HEK293 (cell line): ENCODE measurements around the gene ZNF664.

Experiments used
- CTCF ChIA-PET: fragments of 350-600 bp; formaldehyde crosslinking; extraction: SDS; loops from one replicate; lab custom pipeline; 2021; ENCODE audit warnings: antibody characterized with exemption; lab: Yijun Ruan, JAX
- POLR2A ChIA-PET: fragments of 300-600 bp; formaldehyde crosslinking; extraction: SDS; loops from one replicate; lab custom pipeline; 2020; ENCODE audit warnings: antibody characterized with exemption, inconsistent platforms; lab: Yijun Ruan, JAX
- H3K27ac ChIP-seq: fragments of 200-500 bp; sonication (Bioruptor generic); 2 replicates; pipeline ENCODE4 v1.5.1; 2014; ENCODE audit warnings: low read depth, low read length, control low read depth, inconsistent platforms; ENCODE audit errors: extremely low read depth
- H3K36me3 ChIP-seq, 2 experiments: fragments of 200-500 bp in 1 of 2; sonication (Bioruptor generic) in 1 of 2; 1 replicate in 1 of 2; 2 replicates in 1 of 2; pipeline ENCODE4 v1.5.1; 2014 to 2017; ENCODE audit warnings: inconsistent platforms in 2 of 2, low read length in 2 of 2; ENCODE audit not compliant: control insufficient read depth in 2 of 2, insufficient read depth in 1 of 2
- H3K4me1 ChIP-seq: fragments of 200-500 bp; sonication (Bioruptor generic); 2 replicates; pipeline ENCODE4 v1.5.1; 2014; ENCODE audit warnings: mild to moderate bottlenecking, low read length, inconsistent platforms; ENCODE audit not compliant: control insufficient read depth, insufficient read depth
- H3K4me3 ChIP-seq: 2 replicates; pipeline ENCODE4 v1.5.1; 2011; ENCODE audit warnings: low read depth, mild to moderate bottlenecking, control low read depth, low read length, moderate library complexity
- H3K9me3 ChIP-seq: fragments of 200-500 bp; sonication (Bioruptor generic); 2 replicates; pipeline ENCODE4 v1.5.1; 2014; ENCODE audit warnings: low read depth, low read length, inconsistent platforms; ENCODE audit not compliant: control insufficient read depth, insufficient read depth
- HOXC10 ChIP-seq: sonication (generic); formaldehyde crosslinking; IDR thresholded peaks from 2 replicates; pipeline ENCODE4 v1.8.1; 2023; ENCODE audit warnings: mild to moderate bottlenecking, missing genetic modification reagents
- TCF7L2 ChIP-seq: IDR thresholded peaks from 2 replicates; pipeline ENCODE4 v1.6.1; 2011; ENCODE audit warnings: low read depth, mild to moderate bottlenecking, inconsistent platforms, low read length, moderate library complexity, borderline replicate concordance
- YY1 ChIP-seq: fragments of 450-650 bp; formaldehyde crosslinking; IDR thresholded peaks from 2 replicates; pipeline ENCODE4 v1.5.1; 2018; ENCODE audit warnings: missing biosample characterization, missing genetic modification characterization
- ZNF148 ChIP-seq: fragments of 450-650 bp; formaldehyde crosslinking; IDR thresholded peaks from 2 replicates; pipeline ENCODE4 v1.5.0; 2017; ENCODE audit warnings: missing biosample characterization, missing genetic modification characterization, borderline replicate concordance
- ZNF19 ChIP-seq: fragments of 450-650 bp; formaldehyde crosslinking; IDR thresholded peaks from 2 replicates; pipeline ENCODE4; 2016; ENCODE audit warnings: missing biosample characterization, missing genetic modification characterization, low read depth
- ZNF223 ChIP-seq: fragments of 450-650 bp; formaldehyde crosslinking; IDR thresholded peaks from 2 replicates; pipeline ENCODE4 v1.5.1; 2016; ENCODE audit warnings: missing biosample characterization, missing genetic modification characterization
- ZNF24 ChIP-seq: fragments of 450-650 bp; formaldehyde crosslinking; IDR thresholded peaks from 2 replicates; pipeline ENCODE4 v1.5.1; 2016; ENCODE audit warnings: missing biosample characterization, missing genetic modification characterization
- ZNF391 ChIP-seq: fragments of 450-650 bp; formaldehyde crosslinking; IDR thresholded peaks from 2 replicates; pipeline ENCODE4 v1.5.1; 2016; ENCODE audit warnings: low read depth, missing biosample characterization, missing genetic modification characterization, borderline replicate concordance
- ZNF423 ChIP-seq: fragments of 450-650 bp; formaldehyde crosslinking; IDR thresholded peaks from 2 replicates; pipeline ENCODE4 v1.5.1; 2016; ENCODE audit warnings: missing biosample characterization, missing genetic modification characterization
- ZNF600 ChIP-seq: fragments of 450-650 bp; formaldehyde crosslinking; IDR thresholded peaks from 2 replicates; pipeline ENCODE4 v1.5.1; 2016; ENCODE audit warnings: missing biosample characterization, missing genetic modification characterization
- TF ChIP-seq, protein P1 (sequence below): sonication (generic); formaldehyde crosslinking; IDR thresholded peaks from 2 replicates; pipeline ENCODE4 v1.8.1; 2022; ENCODE audit warnings: mild to moderate bottlenecking, moderate library complexity, missing genetic modification reagents
- TF ChIP-seq, protein P2 (sequence below): fragments of 450-650 bp; formaldehyde crosslinking; IDR thresholded peaks from 2 replicates; pipeline ENCODE4 v1.5.1; 2017; ENCODE audit warnings: missing biosample characterization, missing genetic modification characterization
- TF ChIP-seq, protein P3 (sequence below): fragments of 450-650 bp; formaldehyde crosslinking; IDR thresholded peaks from 2 replicates; pipeline ENCODE4 v1.5.1; 2016; ENCODE audit warnings: missing biosample characterization, missing genetic modification characterization, low read depth
- TF ChIP-seq, protein P4 (sequence below): fragments of 450-650 bp; formaldehyde crosslinking; optimal IDR thresholded peaks from 2 replicates; pipeline ENCODE3; 2016; ENCODE audit warnings: missing biosample characterization, mild to moderate bottlenecking, missing genetic modification characterization
- TF ChIP-seq, protein P5 (sequence below): fragments of 450-650 bp; formaldehyde crosslinking; IDR thresholded peaks from 2 replicates; pipeline ENCODE4 v1.5.1; 2016; ENCODE audit warnings: missing biosample characterization, missing genetic modification characterization

The ZNF664 gene

GRCh38 chr12:124000111-124000510, 27.1 kb downstream of the ZNF664 start:
- ChIA-PET CTCF (interaction anchor here (0.6 to 1.1 kb wide), 3 partner anchors 15 to 381 kb away, joined by 3 to 4 read pairs (median 3); no protein-coding TSS in a partner anchor), POLR2A (no interaction called here)
- no peaks in the 10 kb centered on the region; the same call in 1 of the 2 replicates for H3K4me1 ChIP-seq
- no peaks in the 10 kb centered on the region for H3K9me3 ChIP-seq
- peaks cover 8 to 58% of the 10 kb centered on the region in 2 experiments; a peak in 2 of 3 replicates for H3K36me3 ChIP-seq
- H3K4me3 ChIP-seq: no peak overlapping the region
- no peak for TF ChIP-seq ZNF391
- TF ChIP-seq ZNF600 (tag by site-specific recombination): no peak
- no peak for TF ChIP-seq ZNF223
- TF ChIP-seq, protein P1, sequence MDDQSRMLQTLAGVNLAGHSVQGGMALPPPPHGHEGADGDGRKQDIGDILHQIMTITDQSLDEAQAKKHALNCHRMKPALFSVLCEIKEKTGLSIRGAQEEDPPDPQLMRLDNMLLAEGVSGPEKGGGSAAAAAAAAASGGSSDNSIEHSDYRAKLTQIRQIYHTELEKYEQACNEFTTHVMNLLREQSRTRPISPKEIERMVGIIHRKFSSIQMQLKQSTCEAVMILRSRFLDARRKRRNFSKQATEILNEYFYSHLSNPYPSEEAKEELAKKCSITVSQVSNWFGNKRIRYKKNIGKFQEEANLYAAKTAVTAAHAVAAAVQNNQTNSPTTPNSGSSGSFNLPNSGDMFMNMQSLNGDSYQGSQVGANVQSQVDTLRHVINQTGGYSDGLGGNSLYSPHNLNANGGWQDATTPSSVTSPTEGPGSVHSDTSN: no peak
- TF ChIP-seq, protein P2, sequence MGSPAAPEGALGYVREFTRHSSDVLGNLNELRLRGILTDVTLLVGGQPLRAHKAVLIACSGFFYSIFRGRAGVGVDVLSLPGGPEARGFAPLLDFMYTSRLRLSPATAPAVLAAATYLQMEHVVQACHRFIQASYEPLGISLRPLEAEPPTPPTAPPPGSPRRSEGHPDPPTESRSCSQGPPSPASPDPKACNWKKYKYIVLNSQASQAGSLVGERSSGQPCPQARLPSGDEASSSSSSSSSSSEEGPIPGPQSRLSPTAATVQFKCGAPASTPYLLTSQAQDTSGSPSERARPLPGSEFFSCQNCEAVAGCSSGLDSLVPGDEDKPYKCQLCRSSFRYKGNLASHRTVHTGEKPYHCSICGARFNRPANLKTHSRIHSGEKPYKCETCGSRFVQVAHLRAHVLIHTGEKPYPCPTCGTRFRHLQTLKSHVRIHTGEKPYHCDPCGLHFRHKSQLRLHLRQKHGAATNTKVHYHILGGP (tag by site-specific recombination): no peak
- TF ChIP-seq, protein P3, sequence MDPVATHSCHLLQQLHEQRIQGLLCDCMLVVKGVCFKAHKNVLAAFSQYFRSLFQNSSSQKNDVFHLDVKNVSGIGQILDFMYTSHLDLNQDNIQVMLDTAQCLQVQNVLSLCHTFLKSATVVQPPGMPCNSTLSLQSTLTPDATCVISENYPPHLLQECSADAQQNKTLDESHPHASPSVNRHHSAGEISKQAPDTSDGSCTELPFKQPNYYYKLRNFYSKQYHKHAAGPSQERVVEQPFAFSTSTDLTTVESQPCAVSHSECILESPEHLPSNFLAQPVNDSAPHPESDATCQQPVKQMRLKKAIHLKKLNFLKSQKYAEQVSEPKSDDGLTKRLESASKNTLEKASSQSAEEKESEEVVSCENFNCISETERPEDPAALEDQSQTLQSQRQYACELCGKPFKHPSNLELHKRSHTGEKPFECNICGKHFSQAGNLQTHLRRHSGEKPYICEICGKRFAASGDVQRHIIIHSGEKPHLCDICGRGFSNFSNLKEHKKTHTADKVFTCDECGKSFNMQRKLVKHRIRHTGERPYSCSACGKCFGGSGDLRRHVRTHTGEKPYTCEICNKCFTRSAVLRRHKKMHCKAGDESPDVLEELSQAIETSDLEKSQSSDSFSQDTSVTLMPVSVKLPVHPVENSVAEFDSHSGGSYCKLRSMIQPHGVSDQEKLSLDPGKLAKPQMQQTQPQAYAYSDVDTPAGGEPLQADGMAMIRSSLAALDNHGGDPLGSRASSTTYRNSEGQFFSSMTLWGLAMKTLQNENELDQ (tag by site-specific recombination): no peak
- TF ChIP-seq YY1 (tag by site-specific recombination): no peak
- no peak for TF ChIP-seq ZNF19 (tag by site-specific recombination)
- H3K27ac ChIP-seq: no peak overlapping the region

GRCh38 chr12:124001343-124001742, 28.3 kb downstream of the ZNF664 start:
- ChIA-PET CTCF (interaction anchor here (0.5 to 1.1 kb wide), 6 partner anchors 18 to 724 kb away, joined by 3 to 4 read pairs (median 3); no protein-coding TSS in a partner anchor), POLR2A (no interaction called here)

More at GRCh38 chr12:124001343-124001742, 28.3 kb downstream of the ZNF664 start:
- Histone ChIP-seq H3K4me3 (no peak overlapping the region), H3K9me3 (no peaks in the 10 kb centered on the region), H3K36me3 (peaks cover 12 to 68% of the 10 kb centered on the region in 2 experiments; a peak in 2 of 3 replicates), H3K27ac (no peak overlapping the region), H3K4me1 (no peaks in the 10 kb centered on the region; the same call in 1 of the 2 replicates)
- TF ChIP-seq TCF7L2 (no peak), ZNF24 (no peak), ZNF423 (tag by site-specific recombination) (no peak), HOXC10 (CRISPR knock-in tag) (no peak), ZNF148 (tag by site-specific recombination) (no peak)
- TF ChIP-seq, protein P4, sequence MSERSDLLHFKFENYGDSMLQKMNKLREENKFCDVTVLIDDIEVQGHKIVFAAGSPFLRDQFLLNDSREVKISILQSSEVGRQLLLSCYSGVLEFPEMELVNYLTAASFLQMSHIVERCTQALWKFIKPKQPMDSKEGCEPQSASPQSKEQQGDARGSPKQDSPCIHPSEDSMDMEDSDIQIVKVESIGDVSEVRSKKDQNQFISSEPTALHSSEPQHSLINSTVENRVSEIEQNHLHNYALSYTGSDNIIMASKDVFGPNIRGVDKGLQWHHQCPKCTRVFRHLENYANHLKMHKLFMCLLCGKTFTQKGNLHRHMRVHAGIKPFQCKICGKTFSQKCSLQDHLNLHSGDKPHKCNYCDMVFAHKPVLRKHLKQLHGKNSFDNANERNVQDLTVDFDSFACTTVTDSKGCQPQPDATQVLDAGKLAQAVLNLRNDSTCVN (tag by site-specific recombination): no peak
- TF ChIP-seq, protein P5, sequence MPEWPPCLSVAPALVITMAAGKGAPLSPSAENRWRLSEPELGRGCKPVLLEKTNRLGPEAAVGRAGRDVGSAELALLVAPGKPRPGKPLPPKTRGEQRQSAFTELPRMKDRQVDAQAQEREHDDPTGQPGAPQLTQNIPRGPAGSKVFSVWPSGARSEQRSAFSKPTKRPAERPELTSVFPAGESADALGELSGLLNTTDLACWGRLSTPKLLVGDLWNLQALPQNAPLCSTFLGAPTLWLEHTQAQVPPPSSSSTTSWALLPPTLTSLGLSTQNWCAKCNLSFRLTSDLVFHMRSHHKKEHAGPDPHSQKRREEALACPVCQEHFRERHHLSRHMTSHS (tag by site-specific recombination): no peak
